Sigmoid colon (tissue), 4 donors: ENCODE data around the gene TM9SF4.

Source experiments
- CTCF ChIP-seq, 4 experiments: fragments of 450-650 bp in 3 of 4; fragments of 200-600 bp in 1 of 4; IDR thresholded peaks; one replicate each; pipeline ENCODE4 v1.5.1; 2016 to 2019; ENCODE audit warnings: antibody characterized with exemption in 4 of 4, mild to moderate bottlenecking in 3 of 4, moderate library complexity in 2 of 4
- POLR2AphosphoS5 ChIP-seq, 4 donors: sonication (generic); formaldehyde crosslinking; IDR thresholded peaks; one replicate each; pipeline ENCODE4 v1.6.1; 2017; ENCODE audit warnings: antibody characterized with exemption in 4 of 4

- TF ChIP-seq POLR2AphosphoS5 (IDR thresholded peaks at IDR 0.05) (no peak), CTCF (IDR thresholded peaks at IDR 0.05) (no peak)
Measured at GRCh38 chr20:32215729-32216128, 106.2 kb downstream of the TM9SF4 start.
